MM.1S (cell line): ENCODE results near the gene PPM1F.

Source experiments
- CTCF ChIP-seq: fragments of 300-600 bp; sonication (generic); IDR thresholded peaks from 2 replicates; pipeline ENCODE4 v1.5.1; 2016; ENCODE audit warnings: antibody characterized with exemption, low read length, mixed read lengths
- EZH2 ChIP-seq: fragments of 300-600 bp; sonication (generic); optimal IDR thresholded peaks from 2 replicates; pipeline ENCODE3; 2017; ENCODE audit warnings: low read depth, mild to moderate bottlenecking, antibody characterized with exemption, low read length, mixed read lengths

GRCh38 chr22:21991304-21991596 is 38.6 kb upstream of the PPM1F start:
- TF ChIP-seq EZH2 (no peak), CTCF (no peak)
